GM19397 (cell line): ENCODE measurements around the gene EGFL6.
"Not testable (repeated sequence)": the region's sequence is repeated elsewhere in the genome, so short reads cannot be mapped to it uniquely, and the experiment has no call there.

Experiments used
- ATAC-seq: cut with Tn5 transposase; IDR thresholded peaks from one replicate; pipeline ENCODE4 v1.9.1; 2021; ENCODE audit warnings: mild to moderate bottlenecking, moderate library complexity; ENCODE audit not compliant: unreplicated experiment

EGFL6 gene

GRCh38 chrX:13652287-13652793, 82.9 kb downstream of the EGFL6 start:
- peak; percentile 3 for ATAC-seq

GRCh38 chrX:13652850-13653693, 83.7 kb downstream of the EGFL6 start, which contains the start of gene TCEANC:
Gene TCEANC (plus strand): TSS chrX:13653141. CDS start chrX:13662509, 9,368 bp downstream.
- peak; percentile 96 for ATAC-seq

GRCh38 chrX:13654116-13654515, 84.7 kb downstream of the EGFL6 start:
- ATAC-seq: no peak

DNA sequence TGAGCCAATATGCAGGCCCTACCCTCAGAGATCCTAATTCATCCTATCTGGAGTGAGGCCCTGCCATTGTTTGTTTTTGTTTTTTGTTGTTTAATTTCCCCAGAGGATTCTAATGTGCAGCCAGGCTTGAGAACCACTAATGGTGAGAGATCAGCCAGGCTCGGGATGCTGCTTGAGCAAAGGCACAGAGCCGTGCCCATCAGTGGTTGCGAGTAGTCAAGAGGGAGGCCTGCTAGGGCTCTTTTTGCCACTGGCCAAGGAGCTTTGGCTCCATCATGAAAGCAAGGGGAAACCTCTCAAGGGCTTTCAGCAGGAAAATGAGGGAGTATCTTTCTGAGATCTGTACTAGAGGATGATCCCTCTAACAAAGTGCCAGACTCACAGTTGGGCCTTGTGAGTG, 86.3 kb downstream of the EGFL6 start:
- no peak for ATAC-seq

DNA sequence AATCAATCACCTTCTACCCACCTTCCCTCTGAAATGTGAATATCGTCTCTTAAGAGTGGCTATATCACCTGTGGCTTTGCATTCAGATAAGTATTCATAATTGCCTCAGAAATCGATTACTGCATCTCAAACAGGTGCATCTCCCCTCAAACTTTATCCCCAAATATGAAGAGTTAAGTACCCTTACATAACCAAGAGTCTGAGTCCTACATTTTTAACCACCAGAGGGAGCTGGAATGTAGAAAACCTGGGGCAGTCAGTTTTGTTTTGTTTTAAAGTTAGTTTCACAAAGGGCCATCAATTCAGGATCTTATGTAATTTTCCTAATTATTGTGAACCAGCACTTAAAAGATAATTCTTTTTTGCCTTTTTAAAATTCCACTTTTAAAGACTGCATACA, 89.2 kb downstream of the EGFL6 start:
- no peak for ATAC-seq

DNA sequence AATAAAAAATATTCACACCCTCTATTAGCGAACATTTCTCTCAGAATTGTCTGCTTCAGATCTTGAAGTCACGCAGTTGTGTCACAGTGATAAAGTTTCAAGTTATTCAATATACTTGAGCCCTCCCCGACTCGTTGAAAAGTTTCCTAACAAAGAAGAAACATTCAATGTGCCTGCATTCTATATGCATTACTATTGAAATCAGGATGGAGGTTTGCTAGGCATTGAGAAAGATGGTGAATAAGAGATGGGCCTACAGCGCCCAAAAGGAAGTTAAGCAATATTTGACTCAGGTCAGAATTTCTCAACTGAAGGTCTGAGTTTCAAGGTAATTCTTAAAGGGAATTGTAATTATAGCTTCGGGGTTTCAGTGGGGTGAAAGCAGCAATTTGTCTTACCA, 89.7 kb downstream of the EGFL6 start:
- ATAC-seq: no peak

DNA sequence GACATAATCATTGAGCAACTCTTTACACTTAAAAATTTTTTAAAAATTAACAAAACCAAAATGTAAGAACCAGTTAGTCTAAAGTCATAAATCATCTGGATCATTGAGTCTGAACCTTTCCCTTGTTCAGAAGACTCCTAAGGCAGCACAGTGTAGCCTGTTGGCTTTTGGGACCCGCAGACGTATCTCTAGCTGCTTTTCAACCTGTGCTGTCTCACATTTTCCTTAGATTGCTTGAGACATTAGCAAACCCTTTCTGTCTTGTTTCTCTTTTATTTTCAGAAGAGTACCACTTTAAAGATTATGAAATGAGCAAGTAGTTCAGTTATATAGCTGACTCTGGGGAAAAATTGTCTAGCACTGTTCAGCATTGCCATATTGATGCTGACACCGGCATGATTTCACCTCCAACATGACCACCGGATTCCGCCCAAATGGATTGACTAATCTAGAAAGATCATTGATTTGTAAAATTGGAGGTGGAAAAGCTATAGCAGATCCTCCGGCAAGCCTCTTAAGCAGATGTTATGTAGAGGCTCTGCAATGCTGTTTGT, 92.4 kb downstream of the EGFL6 start:
- no peak for ATAC-seq

GRCh38 chrX:13662355-13662791, 93.0 kb downstream of the EGFL6 start:
- ATAC-seq: no peak

DNA sequence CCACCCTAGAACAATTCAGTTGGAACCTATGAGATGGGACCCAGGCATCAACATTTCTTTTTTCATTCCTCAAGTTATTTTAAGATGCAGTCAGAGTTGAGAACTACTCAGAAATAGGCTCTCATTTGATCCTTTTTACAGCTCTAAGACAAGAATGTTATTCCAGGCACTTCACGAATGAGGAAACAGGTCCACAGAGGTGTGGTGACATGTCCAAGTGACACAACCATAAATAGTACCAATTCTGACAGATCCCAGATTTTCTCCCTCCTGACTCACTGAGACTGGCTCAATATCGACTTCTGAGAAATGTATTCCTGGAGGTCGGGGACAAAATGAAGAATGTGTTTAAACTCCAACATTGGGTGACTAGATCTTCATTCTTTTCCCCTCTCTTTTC, 94.6 kb downstream of the EGFL6 start:
- ATAC-seq: no peak

DNA sequence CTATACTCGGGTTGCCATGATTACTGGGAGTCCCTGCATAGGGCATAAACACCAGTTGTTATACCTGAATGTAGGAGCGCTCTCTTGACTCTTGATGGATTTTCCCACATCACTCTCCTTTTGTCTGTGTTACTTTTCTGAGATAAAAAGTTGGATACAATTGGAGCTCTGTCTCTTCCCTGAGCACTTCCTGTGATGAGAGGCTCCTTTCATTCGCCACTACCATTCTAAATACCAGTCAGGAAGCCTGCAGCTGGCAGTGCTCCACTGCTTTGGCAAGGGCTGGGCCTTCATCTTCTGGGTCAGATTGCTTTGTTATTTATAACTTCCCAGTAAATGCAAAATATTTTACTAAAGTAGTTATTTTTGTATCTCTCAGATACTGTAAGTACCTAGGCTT, 97.4 kb downstream of the EGFL6 start:
- ATAC-seq: no peak

- ATAC-seq: no peak
Observed at GRCh38 chrX:13667919-13668318, 98.5 kb downstream of the EGFL6 start.

DNA sequence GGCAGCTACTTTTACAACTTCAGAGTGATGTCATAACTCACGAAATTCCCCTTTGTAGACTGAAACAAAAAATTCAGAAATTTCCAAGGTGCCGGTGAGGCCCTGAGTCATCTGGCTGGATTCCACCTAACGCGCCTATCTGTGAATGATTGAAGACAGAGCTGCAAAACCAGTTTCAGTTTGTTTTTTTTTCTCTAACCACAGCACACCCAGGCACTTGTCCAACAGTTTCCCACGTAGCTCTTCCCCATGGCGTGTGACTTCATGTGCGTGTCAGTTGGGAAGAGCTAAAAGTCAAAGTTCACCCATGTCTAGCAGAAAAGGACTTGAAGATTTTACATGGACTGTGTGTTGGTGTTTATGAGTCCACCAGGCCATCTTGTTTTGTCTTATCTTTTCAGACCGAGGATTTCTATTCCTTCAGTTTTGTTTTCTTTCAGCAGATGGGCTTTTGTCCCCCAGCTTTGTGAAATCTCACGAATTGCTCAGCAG, 99.9 kb downstream of the EGFL6 start:
- no peak for ATAC-seq

- not testable (repeated sequence) for ATAC-seq
Observed at GRCh38 chrX:13669755-13670154, 100.4 kb downstream of the EGFL6 start.

- ATAC-seq: no peak
Observed at GRCh38 chrX:13670197-13670596, 100.8 kb downstream of the EGFL6 start.

DNA sequence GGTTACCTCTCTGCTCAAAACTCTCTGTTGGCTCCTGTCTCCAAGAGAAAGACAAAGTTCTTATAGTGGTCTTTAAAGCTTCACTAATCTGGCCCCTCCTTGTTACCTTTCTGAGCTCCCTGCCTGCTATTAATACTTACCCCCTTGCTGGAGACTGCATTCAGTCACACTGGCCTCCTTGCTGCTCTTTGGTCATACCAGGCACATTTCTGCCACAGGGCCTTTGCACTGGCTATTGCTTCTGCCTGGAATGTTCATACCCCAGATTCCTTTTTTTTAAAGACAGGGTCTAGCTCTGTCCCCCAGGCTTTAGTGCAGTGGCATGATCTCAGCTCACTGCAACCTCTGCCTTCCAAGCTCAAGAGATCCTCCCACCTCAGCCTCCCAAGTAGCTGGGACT, 103.6 kb downstream of the EGFL6 start:
- ATAC-seq: no peak

GRCh38 chrX:13676885-13677284, 107.5 kb downstream of the EGFL6 start:
- no peak for ATAC-seq

DNA sequence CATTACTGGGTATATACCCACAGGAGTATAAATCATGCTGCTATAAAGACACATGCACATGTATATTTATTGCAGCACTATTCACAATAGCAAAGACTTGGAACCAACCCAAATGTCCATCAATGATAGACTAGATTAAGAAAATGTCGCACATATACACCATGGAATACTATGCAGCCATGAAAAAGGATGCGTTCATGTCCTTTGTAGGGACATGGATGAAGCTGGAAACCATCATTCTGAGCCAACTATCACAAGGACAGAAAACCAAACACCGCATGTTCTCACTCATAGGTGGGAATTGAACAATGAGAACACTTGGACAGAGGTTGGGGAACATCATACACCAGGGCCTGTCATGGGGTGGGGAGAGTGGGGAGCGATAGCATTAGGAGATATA, 110.3 kb downstream of the EGFL6 start:
- not testable (repeated sequence) for ATAC-seq

- no peak for ATAC-seq
Observed at GRCh38 chrX:13681595-13681994, 112.2 kb downstream of the EGFL6 start.
